Rectal smooth muscle tissue (tissue), 1 donor: Measurements from ENCODE around the gene BIRC2.
"Not testable (repeated sequence)": the region's sequence is repeated elsewhere in the genome, so short reads cannot be mapped to it uniquely, and the experiment has no call there.

Experiments used
- H3K27ac ChIP-seq: one replicate; pipeline ENCODE4 v1.7.0; 2013; ENCODE audit warnings: low read depth, low read length, inconsistent platforms
- H3K27me3 ChIP-seq: one replicate; pipeline ENCODE4 v1.7.0; 2013; ENCODE audit warnings: low read length; ENCODE audit not compliant: control insufficient read depth, insufficient read depth
- H3K36me3 ChIP-seq: one replicate; pipeline ENCODE4 v1.7.0; 2013; ENCODE audit warnings: low read length; ENCODE audit not compliant: control insufficient read depth, insufficient read depth
- H3K4me1 ChIP-seq: one replicate; pipeline ENCODE4 v1.7.0; 2013; ENCODE audit warnings: low read length; ENCODE audit not compliant: control insufficient read depth, insufficient read depth
- H3K4me3 ChIP-seq: one replicate; pipeline ENCODE4 v1.7.0; 2013; ENCODE audit warnings: low read length
- H3K9ac ChIP-seq: one replicate; pipeline ENCODE4 v1.7.0; 2013; ENCODE audit warnings: low read length

The BIRC2 gene

DNA sequence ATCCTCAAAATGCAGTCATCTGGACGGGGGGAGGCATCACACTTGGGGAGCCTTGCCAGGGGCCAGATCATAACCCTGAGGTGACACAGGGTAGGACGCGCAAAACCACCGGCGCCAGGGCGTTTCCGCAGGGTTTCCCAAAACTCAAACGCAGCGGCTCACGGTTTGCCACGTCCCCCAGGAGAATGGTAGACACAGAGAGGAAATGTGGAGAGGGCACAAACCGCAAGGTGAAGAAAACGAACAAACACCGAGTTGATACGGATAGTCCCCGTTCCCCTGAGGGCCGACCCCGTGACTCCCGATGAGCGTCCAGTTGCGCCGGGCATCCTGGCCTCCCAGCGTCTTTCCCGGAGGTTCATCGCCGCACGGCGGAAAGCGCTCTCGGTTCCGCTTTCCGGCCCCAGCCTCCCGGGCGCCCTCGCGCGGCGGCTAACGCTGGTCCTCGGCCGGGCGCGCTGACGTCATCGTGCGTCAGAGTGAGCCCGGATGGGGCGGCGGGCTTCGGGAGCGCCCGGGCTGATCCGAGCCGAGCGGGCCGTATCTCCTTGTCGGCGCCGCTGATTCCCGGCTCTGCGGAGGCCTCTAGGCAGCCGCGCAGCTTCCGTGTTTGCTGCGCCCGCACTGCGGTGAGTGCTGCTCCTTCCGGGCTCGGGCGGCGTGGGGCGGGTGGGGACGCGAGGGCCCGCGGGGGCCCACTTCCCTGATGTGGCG is at the start of gene BIRC2:
Gene BIRC2 (plus strand): TSS at position 467 of the 714 bp plus-strand sequence. CDS start 2,641 bp downstream, outside the sequence.
- H3K36me3 ChIP-seq: peaks cover 3% of the 10 kb centered on the region
- peak within 1 kb of the TSS; percentile 87 for H3K4me3 ChIP-seq
- no peaks in the 10 kb centered on the region for H3K27me3 ChIP-seq
- peaks cover 16% of the 10 kb centered on the region for H3K4me1 ChIP-seq
- peak within 1 kb of the TSS; percentile 87 for H3K9ac ChIP-seq
- H3K27ac ChIP-seq: peak within 1 kb of the TSS; percentile 97

DNA sequence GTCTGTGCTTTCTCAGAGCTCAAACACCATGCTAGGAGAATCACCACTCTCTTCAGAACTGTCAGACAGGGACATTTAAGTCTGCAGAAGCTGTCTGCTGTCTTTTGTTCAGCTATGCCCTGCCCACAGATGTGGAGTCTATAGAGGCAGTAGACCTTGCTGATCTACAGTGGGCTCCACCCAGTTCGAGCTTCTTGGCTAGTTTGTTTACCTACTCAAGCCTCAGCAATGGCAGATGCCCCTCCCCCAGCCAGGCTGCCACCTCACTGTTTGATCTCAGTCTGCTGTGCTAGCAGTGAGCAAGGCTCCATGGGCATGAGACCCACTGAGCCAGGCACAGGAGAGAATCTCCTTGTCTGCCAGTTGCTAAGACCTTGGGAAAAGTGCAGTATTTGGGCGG is 46.2 kb upstream of the BIRC2 start:
- not testable (repeated sequence) for H3K27ac ChIP-seq, H3K4me3 ChIP-seq, H3K9ac ChIP-seq, H3K27me3 ChIP-seq, H3K4me1 ChIP-seq, H3K36me3 ChIP-seq

DNA sequence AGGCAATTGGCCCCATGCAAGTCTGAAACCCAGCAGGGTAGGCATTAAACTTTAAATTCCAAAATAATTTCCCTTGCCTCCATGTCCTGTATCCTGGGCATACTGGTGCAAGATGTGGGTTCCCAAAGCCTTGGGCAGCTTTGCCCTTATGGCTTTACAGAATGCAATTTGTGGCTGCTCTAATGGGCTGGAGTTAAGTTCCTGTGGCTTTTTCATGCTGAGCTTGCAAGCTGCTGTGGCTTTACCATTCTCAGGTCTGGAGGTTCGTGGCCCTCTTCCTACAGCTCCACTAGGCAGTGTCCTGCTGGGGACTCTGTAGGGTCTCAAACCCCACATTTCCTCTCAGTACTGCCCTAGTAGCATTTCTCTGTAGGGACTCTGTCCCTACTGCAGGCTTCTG is 44.8 kb upstream of the BIRC2 start:
- Histone ChIP-seq H3K27me3 (no peaks in the 10 kb centered on the region), H3K4me3 (no peak overlapping the region), H3K4me1 (no peaks in the 10 kb centered on the region), H3K9ac (no peak overlapping the region), H3K36me3 (no peaks in the 10 kb centered on the region), H3K27ac (no peak overlapping the region)

DNA sequence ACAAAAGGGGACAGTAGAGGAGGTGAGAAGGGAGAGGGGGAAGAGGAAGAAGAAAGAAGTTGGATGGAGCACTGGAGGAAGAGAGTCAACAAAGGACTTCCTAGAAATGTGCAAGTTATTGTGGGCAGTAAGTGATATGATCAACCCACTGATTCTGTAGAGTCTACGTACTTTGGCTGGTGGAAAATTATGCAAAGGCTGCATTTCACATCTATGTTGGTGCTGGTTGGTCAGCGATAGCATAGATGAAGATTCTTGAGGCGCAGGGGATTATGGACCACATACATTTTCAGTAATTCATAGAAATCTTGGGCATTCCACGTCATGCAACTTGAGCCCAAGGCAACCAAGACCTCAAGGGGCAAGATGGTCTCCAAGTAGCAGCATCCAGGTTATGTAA is 42.3 kb upstream of the BIRC2 start:
- Histone ChIP-seq H3K27me3 (no peaks in the 10 kb centered on the region), H3K4me1 (no peaks in the 10 kb centered on the region), H3K9ac (no peak overlapping the region)

DNA sequence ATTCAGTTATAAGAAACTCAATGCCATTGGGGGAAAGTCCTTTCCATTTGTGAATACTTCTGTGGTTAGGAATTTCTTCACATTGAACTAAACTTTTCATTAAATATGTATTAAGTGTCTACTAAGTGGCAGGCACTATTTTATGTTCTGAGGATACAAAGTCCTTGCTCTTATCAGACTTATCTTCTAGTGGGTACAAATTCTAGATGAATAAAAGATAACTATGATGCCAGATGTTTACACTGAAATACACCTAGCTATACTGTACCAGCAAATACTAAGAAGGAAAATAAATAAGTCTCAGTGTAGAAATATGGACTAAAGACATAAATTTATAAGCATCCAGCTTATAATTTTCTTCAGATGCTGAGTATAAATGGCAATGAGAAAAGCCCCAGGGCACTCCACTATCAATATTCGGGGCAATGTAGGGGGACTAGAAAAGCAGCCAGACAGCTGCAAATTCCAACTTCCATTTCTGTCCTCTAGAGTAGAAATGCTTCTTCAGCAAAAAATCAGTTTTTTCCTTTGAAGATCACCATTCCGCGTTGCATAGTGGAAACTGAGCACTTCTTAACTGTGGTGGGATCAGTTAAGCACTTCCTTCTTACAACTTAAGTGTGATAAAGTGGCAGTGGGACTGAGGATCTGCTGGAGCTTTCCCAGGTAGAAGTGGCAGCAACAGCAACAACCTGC is 41.5 kb upstream of the BIRC2 start:
- H3K4me3 ChIP-seq: no peak overlapping the region
- H3K27me3 ChIP-seq: no peaks in the 10 kb centered on the region
- H3K27ac ChIP-seq: no peak overlapping the region
- no peak overlapping the region for H3K9ac ChIP-seq
- H3K36me3 ChIP-seq: no peaks in the 10 kb centered on the region
- no peaks in the 10 kb centered on the region for H3K4me1 ChIP-seq

More for the DNA sequence above, 42.3 kb upstream of the BIRC2 start:
- no peak overlapping the region for H3K27ac ChIP-seq
- no peaks in the 10 kb centered on the region for H3K36me3 ChIP-seq
- no peak overlapping the region for H3K4me3 ChIP-seq

DNA sequence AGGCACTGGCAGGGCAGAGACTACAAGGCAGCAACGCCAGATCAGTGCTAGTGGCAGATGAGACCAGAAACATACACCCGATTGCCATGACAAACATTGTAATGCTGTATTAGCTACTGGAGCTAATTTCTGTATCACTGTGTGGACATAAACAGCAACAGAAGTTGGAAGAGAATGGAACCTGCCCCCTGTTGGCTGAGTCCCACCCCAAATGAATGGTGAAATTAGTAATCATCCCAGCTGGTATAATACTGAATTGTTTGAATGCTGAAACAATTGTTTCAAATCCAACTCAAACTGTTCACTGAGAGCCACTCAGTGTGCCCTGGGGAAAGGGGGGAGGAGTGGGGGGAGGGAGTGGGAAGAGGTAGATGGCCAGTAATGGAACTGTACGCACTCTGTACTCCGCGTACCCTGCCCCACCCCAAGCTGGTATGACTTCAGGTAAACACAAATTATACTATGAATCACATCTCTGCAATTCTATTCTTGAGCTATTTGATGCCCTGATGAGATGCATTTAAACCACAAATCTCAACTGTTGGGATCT is 40.9 kb upstream of the BIRC2 start:
- H3K27ac ChIP-seq: no peak overlapping the region
- H3K36me3 ChIP-seq: no peaks in the 10 kb centered on the region
- H3K27me3 ChIP-seq: no peaks in the 10 kb centered on the region
- no peak overlapping the region for H3K9ac ChIP-seq
- no peak overlapping the region for H3K4me3 ChIP-seq
- H3K4me1 ChIP-seq: no peaks in the 10 kb centered on the region

DNA sequence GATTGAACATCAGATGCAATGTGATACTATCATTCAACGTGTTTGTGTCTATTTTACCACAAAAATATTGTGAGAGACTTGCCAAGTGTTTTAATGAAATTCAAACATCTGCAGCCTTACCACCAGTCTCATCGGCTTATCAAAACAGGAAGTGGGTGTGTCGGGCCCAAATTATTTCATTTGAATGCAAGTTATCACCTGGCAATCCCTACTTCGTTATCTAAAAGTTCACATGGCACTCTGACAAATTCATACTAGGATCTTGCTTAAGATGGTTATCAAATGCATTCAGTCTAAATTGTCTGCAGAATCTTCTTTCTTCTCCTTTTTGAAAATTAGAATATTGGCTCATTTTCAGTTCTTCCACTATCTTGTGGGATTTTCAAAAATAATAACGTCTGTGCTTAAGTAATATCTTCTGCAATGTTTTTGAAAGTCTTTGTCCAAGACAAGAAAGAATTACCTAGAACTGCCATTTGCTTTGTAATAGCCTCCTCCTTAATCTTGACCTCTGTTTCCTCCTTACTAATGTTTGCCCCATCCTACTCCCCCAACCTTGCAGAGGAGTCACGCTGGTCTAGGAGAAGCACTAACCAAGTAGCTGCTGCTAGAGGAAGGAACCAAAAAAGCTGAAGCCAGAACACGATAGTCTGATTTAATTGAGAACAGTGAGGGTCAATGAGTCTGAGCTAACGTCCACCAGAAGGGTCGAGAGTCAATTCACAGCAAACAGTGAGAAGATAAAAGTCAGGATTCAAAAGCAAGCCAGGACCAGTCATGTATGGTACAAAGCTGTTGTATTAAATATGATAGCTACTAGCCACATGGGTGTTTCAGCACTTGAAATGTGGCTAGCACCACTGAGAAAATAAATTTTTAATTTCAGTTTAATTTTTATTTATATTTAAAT is 39.9 kb upstream of the BIRC2 start:
- no peaks in the 10 kb centered on the region for H3K27me3 ChIP-seq
- no peaks in the 10 kb centered on the region for H3K4me1 ChIP-seq
- H3K36me3 ChIP-seq: no peaks in the 10 kb centered on the region
- H3K27ac ChIP-seq: no peak overlapping the region
- no peak overlapping the region for H3K4me3 ChIP-seq
- H3K9ac ChIP-seq: no peak overlapping the region

DNA sequence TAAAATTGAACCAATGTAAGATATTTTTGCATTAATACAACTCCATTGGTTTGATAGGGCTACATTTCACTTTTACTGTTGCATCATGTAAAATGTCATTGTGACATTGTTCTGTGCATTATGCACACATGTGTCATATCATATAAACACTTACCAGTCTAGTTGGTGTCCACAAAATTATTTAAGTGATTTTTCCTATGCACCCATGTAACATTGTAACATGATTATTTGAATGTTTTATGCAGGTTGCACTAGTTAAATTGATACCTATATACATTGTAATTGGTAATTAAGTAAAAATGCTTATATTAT is 39.3 kb upstream of the BIRC2 start:
- H3K27me3 ChIP-seq: no peaks in the 10 kb centered on the region
- no peak overlapping the region for H3K9ac ChIP-seq
- H3K4me3 ChIP-seq: no peak overlapping the region
- no peak overlapping the region for H3K27ac ChIP-seq
- no peaks in the 10 kb centered on the region for H3K4me1 ChIP-seq
- H3K36me3 ChIP-seq: no peaks in the 10 kb centered on the region

DNA sequence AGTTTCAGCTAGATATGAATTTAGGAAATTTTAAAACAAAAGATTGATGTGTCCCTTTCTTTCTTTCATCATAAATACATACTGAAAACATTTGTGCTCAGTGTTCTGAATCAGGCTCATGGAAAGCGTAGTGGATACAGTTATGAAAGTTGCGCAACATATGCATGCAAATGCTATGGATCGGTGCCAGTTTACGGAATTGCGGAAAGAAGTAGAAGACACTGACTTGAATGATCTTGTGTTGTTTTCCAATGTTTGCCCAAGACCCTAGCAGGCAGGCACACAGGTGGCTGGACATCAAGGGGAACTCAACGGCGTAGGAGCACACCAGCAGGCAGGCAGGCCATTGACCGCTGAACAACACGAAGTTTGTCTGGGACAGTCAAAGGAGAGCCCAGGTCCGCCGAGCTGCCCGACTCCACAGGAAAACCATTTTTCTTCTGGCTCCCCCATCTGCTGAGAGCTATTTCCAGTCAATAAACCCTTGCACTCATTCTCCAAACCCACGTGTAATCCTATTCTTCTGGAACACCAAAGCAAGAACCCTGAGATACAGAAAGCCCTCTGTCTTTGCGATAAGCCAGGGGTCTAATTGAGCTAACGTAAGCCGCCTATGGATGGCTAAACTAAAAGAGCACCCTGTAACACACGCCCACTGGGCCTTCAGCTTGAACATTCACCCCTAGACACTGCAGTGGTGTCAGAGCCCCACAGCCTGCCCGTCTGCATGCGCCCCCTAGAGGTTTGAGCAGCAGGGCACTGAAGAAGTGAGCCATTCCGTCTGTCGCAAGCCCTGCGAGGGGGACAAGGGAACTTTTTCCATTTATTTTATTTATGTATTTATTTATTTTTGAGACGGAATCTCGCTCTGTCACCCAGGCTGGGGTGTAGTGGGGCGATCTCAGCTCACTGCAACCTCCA is 37.1 kb upstream of the BIRC2 start:
- Histone ChIP-seq H3K27me3 (no peaks in the 10 kb centered on the region), H3K4me1 (peaks cover 5% of the 10 kb centered on the region), H3K9ac (no peak overlapping the region), H3K36me3 (no peaks in the 10 kb centered on the region), H3K4me3 (no peak overlapping the region), H3K27ac (no peak overlapping the region)

DNA sequence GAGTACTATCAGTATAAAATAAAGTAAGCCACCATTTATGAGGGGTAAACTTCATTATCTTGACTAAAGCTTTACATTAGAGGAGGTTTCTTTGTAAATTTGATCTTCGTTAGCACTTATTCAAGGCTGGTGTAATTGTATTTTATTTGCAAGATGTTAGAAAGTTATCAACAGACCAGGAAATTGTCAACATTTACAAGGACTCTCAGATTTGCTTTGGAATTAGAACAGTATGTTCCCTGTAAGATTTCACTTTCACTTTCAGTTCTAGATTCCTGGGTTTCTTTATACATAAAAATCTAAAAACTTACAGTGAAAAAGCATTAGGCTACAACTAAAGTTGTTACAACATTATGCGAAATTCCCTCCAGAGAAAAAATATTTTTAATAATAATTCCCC is 34.3 kb upstream of the BIRC2 start:
- Histone ChIP-seq H3K9ac (no peak overlapping the region), H3K4me3 (no peak overlapping the region), H3K27me3 (no peaks in the 10 kb centered on the region), H3K4me1 (peaks cover 5% of the 10 kb centered on the region), H3K36me3 (no peaks in the 10 kb centered on the region), H3K27ac (peak overlapping the region; percentile 54)

DNA sequence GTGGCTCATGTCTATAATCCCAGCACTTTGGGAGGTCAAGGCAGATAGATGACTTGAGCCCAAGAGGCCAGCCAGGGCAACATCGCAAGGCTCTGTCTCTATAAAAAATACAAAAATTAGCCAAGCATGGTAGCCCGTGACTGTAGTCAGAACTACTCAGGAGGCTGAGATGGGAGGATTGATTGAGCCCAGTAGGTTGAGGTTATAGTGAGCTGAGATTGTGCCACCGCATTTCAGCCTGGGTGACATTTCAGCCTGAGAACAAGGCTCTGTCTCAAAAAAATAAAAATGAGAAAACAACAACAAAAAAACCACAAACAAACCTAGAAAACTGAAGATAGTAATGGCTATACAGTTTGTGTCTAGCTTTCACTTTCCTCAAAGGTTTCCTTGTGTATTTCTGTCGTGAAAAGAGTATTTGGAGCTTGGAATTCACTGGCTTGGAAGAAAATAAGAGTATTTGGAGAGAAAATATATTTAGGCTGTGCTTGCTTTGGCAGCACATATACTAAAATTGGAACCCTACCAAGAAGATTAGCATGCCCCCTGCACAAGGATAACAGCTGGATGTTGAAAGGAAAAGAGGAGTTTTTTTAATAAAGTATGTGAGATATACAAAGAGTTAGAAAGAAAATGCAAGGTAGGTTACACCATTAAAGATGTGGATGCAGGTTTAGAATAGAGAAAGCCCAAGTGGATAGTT is 33.6 kb upstream of the BIRC2 start:
- no peaks in the 10 kb centered on the region for H3K36me3 ChIP-seq
- H3K9ac ChIP-seq: peak overlapping the region; percentile 16
- peak overlapping the region; percentile 54 for H3K27ac ChIP-seq
- H3K27me3 ChIP-seq: no peaks in the 10 kb centered on the region
- H3K4me3 ChIP-seq: peak overlapping the region; percentile 24
- peaks cover 5% of the 10 kb centered on the region for H3K4me1 ChIP-seq
